HG02759 (cell line): ENCODE measurements around the gene CBX8.
A peak's percentile ranks its signal among the peaks of the same experiment; 100 is the strongest.

Experiments used
- ATAC-seq: cut with Tn5 transposase; IDR thresholded peaks from one replicate; pipeline ENCODE4 v1.9.1; 2021; ENCODE audit warnings: mild to moderate bottlenecking, moderate library complexity; ENCODE audit not compliant: unreplicated experiment

Gene CBX8

GRCh38 chr17:79821331-79822095, 24.6 kb upstream of the CBX8 start:
- ATAC-seq: no peak

- ATAC-seq: no peak
Measured at GRCh38 chr17:79820959-79821330, 24.1 kb upstream of the CBX8 start.

- ATAC-seq: no peak
Measured at GRCh38 chr17:79819534-79820276, 22.8 kb upstream of the CBX8 start.

- ATAC-seq: no peak
Measured at GRCh38 chr17:79819085-79819484, 22.2 kb upstream of the CBX8 start.

GRCh38 chr17:79818026-79818758, 21.3 kb upstream of the CBX8 start:
- no peak for ATAC-seq

DNA sequence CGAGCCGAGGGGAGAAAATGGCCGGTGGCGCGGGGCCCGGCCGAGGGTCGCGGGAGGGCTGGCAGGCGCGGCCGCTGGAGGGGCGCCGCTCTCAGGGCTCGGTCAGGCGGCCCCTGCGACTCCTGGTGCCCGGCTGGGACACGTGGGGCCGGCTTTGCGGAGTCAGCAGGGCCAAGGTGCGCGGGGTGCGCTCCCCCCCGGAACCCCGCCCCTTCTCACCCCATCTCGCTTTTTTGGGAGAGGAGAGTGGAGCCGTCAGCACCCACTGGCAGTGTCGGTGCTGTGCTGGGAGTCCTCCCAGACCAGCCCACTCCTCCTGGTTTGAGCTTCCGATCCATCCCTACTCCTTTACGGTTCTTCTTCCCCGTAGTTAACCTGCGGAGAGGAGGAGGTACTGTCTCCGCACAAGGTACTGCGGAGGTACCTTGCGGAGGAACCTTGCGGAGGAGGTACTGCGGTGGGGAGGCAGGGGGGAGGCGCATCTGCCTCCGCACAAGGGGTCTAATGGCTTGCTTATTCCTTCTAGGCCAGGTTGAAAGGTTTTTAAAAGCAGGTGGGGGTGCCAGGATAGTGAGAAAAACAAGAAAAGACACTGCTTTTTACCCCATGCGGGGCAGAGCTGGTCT, 19.1 kb upstream of the CBX8 start:
- ATAC-seq: no peak

DNA sequence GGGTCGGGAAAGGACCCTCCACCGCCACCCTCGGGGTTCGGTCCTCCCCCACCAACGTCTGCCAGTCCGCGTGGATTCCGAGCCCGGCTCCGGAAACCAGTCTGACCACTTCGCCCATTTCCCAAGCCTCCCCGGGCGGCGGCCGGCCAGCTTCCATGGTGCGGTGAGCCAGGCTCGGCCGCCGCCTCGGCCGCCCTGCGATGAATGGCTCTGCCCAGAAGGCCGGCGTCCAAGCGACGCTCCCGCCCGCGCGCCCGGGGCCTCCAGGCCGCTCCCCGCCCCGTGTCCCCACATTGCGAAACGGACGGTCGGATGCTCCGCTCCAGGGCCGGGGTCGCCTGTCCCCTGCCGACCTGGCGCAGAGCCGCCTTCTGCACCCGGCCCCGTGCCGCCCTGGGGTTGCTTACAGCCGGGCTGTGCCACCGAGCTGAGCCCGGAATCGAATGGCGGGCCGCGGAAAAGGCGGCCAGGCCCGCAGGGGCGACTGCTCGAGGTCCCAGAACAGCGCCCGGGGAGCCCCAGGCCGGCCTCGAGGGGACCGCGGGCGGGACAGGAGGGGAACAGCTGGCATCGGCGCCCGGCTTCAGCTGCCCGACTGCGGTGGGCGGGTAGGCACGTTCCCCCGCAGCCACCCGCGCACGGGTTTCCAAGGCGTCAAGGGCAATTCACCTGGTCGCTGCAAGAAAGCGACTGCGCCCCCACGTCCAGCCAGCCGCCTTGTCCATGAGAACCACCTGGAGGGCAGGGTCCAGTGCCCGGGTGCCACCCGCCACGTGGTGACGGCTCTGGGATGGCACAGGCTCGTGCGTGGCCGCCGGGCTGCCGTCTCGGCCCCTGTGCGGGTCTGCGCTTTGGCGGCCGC, 18.3 kb upstream of the CBX8 start:
- no peak for ATAC-seq

DNA sequence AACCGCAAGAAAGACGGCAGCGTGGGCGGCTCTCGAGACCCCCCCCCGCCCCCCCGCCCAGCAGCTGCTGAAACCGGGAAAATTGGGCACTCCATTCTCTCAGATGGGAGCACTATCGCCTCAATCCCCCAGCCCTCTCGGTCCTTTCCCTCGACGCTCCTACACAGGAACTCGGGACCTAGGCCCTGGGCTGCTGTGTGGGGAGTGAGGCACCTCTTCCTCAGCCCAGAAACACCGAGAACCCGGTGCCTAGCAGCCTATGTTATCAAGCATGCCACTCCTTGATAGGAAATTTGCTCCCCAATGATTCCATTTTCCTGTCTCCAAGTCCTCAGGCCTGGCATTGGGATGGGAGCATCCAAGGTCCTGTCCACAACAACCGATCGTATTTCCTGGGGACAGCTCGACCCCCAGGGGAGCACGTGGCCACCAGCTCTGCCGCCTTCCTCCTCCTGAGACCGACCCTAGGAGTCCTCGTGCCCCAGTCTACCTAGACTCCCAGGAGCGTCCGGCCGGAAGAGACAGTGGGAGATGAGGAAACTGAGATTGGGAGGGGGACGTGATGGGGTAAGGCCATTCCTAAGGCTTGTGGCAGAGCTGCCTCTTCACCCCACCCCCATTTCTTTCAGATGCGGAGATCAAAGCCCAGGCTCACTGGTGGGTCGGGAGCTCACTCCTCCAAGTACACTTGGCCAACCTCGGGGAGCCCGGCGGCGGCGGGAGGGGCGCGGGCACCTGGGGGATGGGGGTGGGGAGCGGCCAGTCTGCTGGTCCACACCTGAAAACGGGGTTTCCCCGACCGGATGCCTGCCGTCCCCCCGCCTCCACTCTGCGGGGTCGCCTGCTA, 17.5 kb upstream of the CBX8 start:
- ATAC-seq: no peak

DNA sequence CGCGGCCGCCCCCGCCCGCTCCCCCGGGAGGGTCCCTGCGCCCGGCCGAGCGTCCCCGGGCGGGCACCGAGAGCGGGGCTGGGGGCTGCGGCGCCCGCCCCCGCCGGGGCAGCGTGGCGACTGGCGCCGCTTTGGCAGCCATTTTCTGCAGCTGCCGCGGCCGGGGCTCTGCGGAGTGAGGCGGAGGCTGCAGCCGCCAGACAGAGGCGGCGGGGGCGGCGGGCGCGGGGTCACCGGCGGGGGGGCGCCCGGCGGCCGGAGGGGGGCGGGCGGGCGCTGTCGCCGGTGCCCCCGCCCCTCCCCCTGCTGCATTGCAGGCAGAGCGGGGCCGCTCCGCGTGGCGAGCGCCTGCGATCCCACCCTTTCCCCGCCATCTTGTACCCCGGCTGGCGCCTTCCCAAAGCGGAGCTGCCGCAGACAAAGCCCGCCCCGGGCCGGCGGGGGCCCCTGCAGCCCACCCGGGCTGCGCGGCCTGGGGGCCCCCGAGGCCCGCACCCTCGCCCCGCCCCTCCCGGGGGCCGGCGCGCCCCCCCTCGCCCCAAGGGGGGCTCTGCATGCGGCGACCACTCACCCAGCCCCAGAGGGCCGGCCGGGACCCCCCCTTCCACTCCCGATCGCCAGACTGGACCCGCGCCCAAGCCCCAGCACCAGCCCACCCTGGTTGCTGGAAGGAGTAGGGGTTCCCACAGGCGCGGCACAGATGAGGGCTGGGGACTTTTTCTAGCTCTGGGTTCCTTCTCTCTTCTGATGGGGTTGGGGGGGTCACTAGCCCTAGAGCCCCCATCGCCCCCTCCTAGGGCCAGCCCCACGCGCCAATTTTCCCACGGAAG, 16.6 kb upstream of the CBX8 start:
- ATAC-seq: no peak

DNA sequence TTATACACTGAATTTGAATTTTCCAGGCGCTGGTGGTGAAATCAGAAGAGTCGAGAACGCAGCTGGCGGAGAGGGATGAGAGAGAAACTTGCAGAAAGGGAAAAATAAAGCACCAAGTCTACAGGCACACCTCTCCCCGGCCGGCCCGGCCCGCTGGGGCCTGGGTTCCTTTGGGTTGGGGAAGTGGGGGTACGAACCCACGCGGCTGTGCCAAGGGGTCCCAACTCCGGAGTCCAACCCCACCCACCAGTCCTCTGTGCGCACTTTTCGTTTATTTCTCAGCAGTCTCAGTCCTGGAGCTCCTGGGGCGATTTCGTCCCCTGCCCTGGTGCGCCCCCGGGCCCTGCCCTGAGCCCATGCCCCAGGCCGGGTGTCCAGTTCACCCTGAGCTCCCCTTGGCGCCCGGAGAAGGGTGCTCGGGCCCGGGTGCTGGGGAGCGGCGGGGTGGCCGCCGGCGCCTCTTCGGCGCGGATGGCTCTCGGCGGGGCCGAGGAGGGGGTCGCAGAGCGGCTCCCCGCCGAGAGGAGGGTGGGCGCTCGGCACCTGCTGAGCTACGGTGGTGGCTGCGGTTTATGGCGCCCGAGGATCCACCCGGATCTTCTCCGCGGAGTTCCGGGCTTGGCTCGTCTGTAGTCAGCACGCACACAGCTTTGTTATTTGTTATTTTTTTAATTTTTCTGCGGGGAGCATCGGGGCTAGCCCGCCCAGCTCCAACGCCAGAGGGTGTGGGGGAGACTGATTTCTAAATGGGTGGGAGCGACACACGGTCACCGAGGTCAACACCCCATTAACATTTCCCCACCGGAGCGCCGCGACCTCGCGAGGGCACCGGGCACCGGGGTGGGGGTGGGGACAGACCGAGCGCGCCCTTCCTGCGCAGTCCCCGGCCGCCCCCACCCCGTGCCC, 15.7 kb upstream of the CBX8 start:
- ATAC-seq: no peak

- no peak for ATAC-seq
Measured at GRCh38 chr17:79811868-79812352, 15.0 kb upstream of the CBX8 start.

DNA sequence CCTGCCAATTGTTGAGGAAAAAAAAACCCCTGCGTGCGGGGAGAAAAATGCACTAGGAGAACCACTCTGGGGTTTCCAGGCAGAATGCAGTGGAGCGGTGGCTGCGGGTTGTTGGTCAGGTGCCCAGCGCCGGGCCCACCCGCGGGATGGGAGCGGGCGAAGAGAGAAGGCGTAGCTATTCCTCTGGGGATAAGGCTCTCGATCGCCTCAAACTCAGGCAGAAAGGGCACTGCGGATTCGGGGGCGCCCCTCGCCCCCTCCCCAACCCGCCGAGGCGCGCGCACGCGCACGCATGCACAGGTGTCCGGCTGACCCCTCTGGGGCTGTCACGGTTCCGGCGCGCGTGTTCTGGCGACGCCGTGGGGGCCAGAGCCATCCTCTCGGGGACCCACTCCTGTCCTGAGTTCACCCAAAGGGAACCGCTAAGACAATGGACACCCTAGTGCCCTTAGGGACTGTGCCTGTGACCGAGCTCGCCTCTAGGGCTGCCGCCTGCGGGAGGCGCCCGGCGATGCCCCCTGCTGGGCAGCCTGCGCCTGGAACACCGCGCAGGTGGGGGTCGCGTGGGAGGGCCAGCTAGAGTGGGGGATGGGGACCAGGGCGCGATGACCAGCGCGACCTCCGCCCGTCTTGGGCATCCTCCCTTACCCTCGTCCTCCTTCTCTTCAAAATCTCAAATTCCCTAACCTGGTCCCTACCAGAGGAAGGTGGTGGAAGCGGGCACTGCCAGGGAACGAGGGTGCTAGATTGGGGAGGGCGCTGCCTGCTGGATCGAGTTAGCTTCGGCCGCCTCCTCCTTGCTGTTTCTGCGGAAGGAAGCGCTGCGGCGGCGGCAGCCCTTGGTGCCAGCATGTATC, 14.4 kb upstream of the CBX8 start:
- ATAC-seq: no peak

DNA sequence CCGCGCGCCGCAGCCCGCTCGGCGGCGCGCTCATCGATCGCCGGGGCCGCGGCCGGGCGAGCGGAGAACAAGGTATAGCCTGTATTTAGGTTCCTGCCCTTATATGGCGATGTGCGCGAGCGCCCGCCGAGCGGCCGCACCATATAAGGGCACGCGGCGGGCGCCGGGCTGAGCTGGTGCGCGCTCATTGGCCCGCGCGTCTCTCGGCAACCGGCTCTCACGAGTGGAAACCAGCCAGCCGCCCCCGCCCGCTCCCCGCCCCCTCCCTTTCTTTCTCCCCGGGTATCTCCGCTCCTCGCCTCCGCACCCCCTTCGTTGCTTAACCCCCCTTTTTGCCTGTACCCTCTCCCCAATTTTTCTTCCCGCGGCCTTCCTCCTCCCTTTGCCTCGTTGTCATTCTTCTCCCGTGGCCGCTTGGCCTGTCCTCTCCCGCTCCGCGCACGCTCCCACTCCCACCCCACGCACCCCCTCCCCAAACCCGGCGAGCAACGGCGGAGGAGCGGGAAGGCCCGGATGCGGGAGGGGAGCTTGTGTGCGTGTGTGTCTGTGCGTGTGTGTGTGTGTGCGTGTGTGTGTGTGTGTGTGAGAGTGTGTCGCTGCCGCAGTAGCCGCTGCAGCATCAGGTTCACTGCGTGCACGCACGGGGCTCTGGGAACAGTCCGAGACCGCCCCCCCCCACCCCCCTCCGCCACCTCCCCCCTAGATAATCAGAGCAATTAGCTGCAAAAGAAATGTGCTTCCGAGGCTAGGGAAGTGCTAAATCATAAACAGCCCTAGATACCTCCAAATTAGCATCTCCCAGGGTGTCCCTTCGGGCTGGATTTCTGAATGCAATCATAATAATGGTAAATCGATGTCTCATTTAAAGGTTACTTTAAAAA, 13.5 kb upstream of the CBX8 start:
- ATAC-seq: peak; percentile 86

- ATAC-seq: no peak
Measured at GRCh38 chr17:79809530-79810129, 12.8 kb upstream of the CBX8 start.
